Mononuclear cell (primary cell): ENCODE measurements around the gene EFS. TPM values are rescaled to one million over a fixed set of nuclear protein-coding genes. Genes with fewer than 3 reads are reported as not detected.

Experiments used
- H3K27me3 ChIP-seq: 2 replicates; pipeline ENCODE4 v1.6.0; 2011; ENCODE audit warnings: low read length, control low read depth; ENCODE audit not compliant: insufficient read depth
- H3K4me1 ChIP-seq: 2 replicates; pipeline ENCODE4 v1.5.1; 2011; ENCODE audit warnings: mild to moderate bottlenecking, low read length, control low read depth; ENCODE audit not compliant: insufficient read depth
- H3K4me3 ChIP-seq: 2 replicates; pipeline ENCODE4 v1.5.1; 2011; ENCODE audit warnings: mild to moderate bottlenecking, low read length, moderate library complexity
- H3K9me3 ChIP-seq: 2 replicates; pipeline ENCODE4 v1.5.1; 2011; ENCODE audit warnings: low read depth, mild to moderate bottlenecking, control low read depth, low read length
- total RNA-seq: library from RNA; depleted of rRNA; stranded (reverse); fragments of >200 nt; gene quantifications from one replicate; pipeline ENCODE4 v1.2.3, GENCODE V29; 2012

Gene EFS
- total RNA-seq, 1 donor, result not detected

DNA sequence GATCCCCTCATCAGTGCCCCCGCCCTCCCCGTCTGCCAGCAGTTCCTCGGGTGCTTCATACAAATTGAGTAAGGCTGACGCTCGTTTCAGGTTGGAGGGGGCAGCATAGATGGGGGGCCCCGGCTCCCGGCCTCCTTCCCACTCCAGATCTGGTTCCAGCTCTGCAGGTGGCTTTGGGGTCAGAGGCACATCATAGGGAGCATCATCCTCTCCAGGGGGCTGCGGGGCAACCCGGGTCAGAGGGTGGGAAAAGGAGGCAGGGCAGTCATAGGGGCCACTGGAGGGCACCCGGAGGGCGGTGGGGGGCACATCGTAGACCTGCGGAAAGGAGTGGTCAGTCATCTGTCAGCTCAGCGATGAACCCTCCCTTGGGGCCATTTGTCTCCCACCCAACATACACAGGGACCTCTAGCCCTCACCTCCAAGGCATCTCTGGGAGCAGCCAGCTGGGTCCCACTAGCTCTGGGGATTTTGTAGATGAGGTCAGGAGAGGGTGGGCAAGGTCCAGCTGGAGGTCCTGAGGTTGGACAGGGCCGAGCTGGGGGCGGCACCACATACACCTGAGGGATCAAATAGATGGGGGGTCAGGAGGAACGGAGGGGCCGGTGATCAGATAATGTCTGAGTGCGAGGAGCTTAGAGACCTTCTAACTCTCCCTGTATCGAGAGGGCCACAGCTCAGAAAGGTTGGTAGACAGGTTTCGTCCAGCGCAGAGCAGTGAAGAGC is 5.1 kb downstream of the EFS start:
- H3K4me1 ChIP-seq, result no peaks in the 10 kb centered on the region
- H3K4me3 ChIP-seq, result no peak overlapping the region
- no peaks in the 10 kb centered on the region for H3K9me3 ChIP-seq
- H3K27me3 ChIP-seq, result peaks cover 15% of the 10 kb centered on the region

DNA sequence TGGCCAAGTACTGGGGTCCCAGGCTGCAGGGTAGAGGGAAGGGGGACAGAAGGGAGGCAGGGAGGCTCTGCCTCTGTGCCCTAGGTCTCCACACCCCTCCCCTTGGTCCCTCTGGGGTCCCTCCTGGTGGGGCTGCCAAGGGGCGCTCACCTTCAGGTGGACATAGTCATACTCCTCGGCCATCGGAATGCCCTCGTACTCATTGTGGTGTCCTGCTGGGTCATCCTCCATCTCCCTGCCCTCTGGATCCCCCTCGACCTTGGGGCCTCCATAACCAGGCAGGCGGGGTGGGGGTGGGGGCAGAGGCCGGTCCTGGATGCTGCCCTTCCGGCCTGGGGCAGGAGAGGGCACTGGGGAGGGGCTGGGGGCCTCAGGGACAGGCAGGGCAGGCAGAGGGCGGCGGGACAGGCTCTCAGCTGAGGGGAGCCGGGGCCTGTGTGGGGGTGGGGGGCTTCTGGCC is 5.8 kb downstream of the EFS start:
- Histone ChIP-seq H3K27me3 (peaks cover 14% of the 10 kb centered on the region), H3K4me3 (no peak overlapping the region), H3K9me3 (no peaks in the 10 kb centered on the region), H3K4me1 (no peaks in the 10 kb centered on the region)

DNA sequence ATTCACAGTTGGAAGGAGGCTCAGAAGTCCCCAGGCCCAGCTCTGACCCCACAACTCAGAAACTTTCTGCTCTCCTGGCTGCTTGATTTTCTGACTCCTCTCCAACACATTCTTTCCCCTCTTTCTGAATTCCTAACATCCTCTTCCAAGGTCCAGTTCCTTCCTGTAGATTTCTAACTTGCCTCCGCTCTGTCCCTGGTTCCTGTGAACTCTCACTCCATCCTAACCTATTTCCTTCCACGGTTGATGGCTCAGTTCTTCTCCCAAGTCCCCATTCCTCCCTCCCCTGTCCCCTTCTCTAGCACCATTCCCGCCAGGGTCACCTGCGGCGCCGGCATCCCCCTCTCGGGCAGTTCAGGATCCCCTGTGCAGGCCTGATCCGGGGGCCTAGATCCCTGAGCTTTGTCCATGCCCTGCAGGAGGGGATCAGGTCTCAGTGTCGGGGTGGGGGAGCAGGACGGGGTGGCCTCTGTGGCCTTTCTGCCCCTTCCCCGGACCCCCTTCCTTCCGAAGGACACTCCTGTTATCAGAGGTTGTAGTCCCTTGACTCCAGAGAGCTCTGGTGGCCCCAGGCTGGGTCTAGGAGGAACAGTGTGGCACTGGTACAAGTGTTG is 6.3 kb downstream of the EFS start:
- Histone ChIP-seq H3K27me3 (peaks cover 14% of the 10 kb centered on the region), H3K9me3 (no peaks in the 10 kb centered on the region), H3K4me3 (no peak overlapping the region), H3K4me1 (no peaks in the 10 kb centered on the region)

DNA sequence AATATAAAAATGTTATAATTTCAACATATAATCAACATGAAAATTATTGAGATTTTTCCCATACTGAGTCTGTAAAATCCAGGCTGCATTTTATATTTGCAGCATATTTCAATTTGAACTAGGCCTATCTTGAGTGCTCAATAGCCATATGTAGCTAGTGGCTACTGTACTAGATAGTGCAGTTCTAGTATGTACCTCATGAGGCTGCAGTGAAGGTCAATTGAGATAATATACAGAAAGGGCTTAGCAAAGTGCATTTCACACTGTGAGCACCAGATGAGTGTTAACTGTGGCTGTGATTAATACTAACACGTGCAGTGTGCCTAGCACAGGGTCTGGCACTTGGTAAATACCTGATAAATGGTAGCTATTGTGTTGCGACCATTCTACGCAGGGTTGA is 6.9 kb downstream of the EFS start:
- Histone ChIP-seq H3K4me1 (no peaks in the 10 kb centered on the region), H3K9me3 (no peaks in the 10 kb centered on the region), H3K27me3 (peaks cover 19% of the 10 kb centered on the region), H3K4me3 (no peak overlapping the region)

DNA sequence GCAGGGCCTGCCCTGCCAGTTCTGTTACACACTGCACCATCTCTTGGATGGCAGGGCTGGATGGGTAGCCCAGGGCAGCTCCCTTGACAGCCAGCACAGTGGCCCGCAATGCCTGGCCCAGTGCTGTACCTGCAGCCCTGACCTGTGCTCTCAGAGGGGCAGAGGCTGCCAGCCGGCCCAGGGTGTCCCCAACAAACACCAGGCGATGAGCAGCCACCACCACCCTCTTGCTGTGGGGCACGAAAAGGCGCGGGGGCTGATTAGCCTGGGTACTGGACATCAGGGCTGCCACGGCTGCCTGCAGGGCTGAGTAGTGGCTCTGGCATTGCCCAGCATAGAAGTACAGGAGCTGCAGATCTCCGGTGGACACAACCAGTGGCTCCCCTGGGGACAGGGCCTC is 7.7 kb downstream of the EFS start:
- Histone ChIP-seq H3K4me3 (no peak overlapping the region), H3K27me3 (peaks cover 25% of the 10 kb centered on the region)

DNA sequence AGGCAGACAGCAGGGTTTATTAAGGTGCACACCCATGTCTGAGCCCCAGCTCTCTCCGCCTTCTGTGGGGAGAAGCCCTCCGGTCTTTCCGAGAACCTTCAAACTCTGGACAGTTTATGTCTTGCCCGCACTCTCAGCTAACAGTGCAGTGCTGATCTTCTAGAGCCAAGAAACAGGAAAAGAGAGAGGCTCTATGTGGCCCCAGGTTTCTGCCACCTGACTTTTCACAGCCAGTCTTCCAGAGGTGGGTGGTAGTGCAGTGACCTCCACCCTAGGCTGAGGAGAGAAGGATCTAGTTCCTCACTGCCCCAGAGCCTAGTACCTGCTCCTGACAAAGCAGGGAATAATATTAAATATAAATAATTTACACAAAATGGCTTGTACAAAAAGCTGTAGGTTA is 8.3 kb downstream of the EFS start:
- peaks cover 6% of the 10 kb centered on the region for H3K4me1 ChIP-seq
- no peak overlapping the region for H3K4me3 ChIP-seq
- H3K9me3 ChIP-seq, result no peaks in the 10 kb centered on the region
- peaks cover 31% of the 10 kb centered on the region for H3K27me3 ChIP-seq

More for the DNA sequence above, 7.7 kb downstream of the EFS start:
- peaks cover under 1% of the 10 kb centered on the region for H3K4me1 ChIP-seq
- no peaks in the 10 kb centered on the region for H3K9me3 ChIP-seq

DNA sequence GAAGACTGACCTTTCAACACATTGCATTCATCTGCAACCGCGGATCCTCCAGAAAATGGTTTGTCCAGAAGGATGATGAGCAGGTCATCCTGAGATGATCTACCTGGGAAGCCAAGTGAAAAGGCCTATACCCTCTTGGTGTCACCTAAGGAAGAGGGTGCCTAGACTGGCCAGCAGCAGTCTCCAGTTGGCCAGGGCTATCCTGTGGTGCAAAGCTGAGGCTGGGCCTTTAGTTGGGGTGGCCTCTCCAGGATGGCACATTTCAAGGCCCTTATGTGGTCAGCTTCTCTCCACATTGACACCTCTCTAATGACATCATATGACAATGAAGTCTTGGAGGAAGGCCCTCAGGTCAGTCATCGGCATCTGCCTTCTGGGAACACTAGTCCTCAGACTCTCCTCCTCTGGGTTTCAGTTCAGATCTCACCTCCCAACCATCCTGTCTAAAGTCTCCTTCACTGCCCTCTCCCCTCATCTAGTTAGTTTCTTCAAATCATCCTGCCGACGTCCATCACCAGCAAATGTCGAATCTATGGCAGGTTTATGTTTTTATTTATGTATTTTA is 9.0 kb downstream of the EFS start:
- no peak overlapping the region for H3K4me3 ChIP-seq
- H3K27me3 ChIP-seq, result peaks cover 38% of the 10 kb centered on the region
- no peaks in the 10 kb centered on the region for H3K9me3 ChIP-seq
- H3K4me1 ChIP-seq, result peaks cover 8% of the 10 kb centered on the region

DNA sequence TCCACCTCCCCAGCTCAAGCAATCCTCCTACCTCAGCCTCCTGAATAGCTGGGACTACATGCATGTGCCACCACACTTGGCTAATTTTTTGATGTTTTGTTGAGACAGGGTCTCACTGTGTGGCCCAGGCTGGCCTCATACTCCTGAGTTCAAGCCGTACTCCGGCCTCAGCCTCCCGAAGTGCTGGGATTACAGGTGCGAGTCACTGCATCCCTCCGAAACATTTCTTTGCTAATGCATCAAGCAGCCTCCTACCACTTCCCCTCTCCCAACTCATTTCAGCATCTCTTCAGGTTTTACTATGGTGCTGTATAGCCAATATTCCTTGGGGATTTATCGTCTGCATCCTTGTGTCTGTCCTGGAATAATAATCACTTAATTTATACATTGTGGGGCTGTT is 10.0 kb downstream of the EFS start:
- Histone ChIP-seq H3K27me3 (peaks cover 45% of the 10 kb centered on the region), H3K9me3 (no peaks in the 10 kb centered on the region), H3K4me1 (peaks cover 8% of the 10 kb centered on the region), H3K4me3 (no peak overlapping the region)

DNA sequence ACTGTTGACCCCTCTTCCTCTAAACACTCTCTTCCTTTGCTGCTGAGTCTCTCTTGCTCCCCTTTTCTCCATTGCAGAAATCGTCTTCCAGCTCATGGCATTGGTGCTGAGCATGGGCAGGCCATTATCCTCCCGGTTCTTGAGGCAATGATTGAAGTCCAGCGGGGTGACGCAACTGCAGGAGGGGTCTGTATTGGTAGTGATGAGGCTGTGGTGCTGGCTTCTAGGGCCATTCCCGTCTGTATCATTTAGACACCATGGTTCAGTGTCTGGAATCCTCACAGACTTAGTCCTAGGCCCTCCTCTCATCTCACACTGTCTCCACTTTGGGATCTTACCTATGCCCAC is 11.6 kb downstream of the EFS start:
- peaks cover 8% of the 10 kb centered on the region for H3K4me1 ChIP-seq
- H3K9me3 ChIP-seq, result no peaks in the 10 kb centered on the region
- no peak overlapping the region for H3K4me3 ChIP-seq
- H3K27me3 ChIP-seq, result peaks cover 45% of the 10 kb centered on the region

DNA sequence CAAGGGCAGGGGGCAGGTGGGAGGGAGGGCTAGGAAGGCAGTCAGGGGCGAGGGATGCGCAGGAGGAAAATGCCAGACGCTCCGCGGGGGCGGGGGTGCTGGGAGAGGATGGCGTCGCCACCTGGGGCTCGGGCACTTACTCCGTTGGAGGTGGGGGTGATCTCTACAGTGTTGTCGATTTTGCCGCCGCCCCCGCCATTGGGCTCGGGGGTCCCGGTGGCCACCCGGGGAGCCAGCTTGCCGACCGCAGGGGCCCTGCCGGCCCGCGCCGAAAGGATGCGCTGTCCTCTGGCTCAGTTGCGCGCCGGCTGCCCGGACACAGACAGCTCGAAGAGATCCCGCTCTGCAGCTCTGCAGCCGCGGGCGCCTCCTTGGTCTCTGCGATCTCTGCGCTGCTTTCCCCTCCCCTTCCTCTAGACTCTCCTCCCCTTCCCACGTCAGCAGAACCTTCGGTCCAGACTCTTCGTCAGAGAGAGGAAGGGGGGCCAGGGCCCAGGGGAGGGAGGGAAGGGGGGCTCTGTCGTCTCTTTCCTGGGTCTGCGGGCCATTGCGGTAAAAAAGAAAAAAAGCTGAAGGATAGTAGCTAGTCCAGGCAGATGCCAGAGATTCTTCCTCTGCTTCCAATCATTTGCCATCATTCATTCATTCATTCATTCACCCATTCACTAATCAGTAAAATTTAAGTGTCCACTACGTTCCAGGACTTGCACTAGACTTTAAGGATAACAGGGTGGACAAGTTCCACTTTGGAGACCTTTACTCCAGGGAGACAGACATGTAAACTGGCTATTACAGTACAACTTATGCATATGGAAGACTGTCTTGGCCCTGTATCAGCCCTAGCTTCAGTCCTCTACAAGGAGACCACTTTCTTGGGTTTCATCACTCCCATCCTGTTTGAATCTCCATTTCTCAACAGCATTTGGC is 12.2 kb downstream of the EFS start, which contains the start of gene SLC22A17:
Gene SLC22A17 (minus strand): TSS at position 382 of the 927 bp plus-strand sequence.
- Histone ChIP-seq H3K9me3 (no peaks in the 10 kb centered on the region), H3K4me1 (peaks cover 8% of the 10 kb centered on the region), H3K27me3 (peaks cover 45% of the 10 kb centered on the region), H3K4me3 (peak within 1 kb of the TSS; percentile 20)

DNA sequence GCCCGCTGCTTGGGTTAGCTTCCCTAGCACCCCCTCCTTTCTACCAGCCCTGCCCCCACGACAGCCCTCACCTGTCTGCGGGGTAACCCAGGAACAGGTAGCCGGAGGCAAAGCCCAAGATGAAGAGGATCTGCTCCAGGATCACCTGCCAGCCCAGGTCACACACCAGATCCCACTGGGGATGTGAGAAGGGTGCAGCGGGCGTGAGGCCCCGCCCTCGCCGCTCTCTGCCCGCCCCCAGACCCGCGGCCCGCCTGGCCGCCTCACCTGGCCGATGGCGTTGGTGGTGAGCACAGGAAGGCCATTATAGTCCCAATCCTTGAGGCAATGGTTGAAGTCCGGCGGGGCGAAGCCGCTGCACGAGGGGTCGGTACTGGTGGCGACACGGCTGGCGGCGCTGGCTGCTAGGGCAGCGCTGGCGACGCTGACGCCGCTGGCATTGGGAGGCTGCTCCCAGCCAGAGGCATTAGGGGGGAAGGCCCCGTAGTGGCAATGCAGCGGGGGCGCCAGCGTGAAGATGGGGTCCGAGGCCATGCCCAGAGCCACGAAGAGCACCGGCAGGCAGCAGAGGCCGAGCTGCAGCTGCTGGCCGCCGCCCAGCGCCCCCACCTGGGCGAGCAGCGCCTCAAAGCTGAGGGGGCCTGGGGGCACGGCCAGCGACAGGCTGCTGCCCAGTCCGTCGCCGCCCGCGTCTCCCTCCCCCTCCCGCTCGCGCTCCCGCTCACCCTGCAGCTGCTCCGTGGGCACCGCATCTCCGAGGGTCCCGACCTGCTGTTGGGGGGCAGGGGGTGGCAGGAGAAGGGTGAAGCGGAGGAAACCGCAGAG is 13.1 kb downstream of the EFS start:
- Histone ChIP-seq H3K9me3 (no peaks in the 10 kb centered on the region), H3K4me1 (peaks cover 8% of the 10 kb centered on the region), H3K27me3 (peaks cover 45% of the 10 kb centered on the region), H3K4me3 (peak overlapping the region; percentile 20)

DNA sequence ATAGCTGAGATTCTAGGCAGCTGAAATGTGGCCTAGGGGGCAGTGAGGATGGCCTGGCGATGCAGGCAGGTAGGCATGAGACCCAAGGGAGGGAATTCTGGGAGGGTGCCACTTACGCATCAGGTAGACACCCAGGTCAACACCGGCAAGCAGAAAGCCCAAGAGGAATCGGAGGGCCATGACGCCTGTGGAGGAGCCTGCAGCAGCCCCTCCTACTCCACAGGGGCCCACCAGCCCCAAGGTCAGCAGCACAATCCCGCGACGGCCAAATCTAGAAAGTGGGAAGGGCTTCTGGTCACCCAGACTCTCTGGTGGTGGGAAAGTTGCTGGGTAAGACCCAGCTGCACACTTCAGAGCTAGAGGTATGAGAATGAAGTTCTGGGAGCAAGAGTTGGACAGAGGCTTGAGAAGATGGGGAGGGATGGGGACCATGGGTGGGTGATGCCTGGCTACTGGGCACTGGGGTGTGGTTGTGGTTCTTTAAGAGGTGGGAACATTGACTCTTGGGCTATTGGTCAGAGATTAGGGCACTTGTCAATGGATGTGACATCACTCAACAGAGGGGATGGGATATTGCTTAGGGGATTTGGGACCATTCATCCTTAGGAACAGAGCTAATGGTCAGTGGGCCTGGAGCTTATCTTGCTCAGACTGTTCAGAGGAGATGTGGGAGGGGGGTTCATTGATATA is 15.7 kb downstream of the EFS start:
- Histone ChIP-seq H3K9me3 (no peaks in the 10 kb centered on the region), H3K4me1 (peaks cover 8% of the 10 kb centered on the region), H3K4me3 (no peak overlapping the region), H3K27me3 (peaks cover 38% of the 10 kb centered on the region)

DNA sequence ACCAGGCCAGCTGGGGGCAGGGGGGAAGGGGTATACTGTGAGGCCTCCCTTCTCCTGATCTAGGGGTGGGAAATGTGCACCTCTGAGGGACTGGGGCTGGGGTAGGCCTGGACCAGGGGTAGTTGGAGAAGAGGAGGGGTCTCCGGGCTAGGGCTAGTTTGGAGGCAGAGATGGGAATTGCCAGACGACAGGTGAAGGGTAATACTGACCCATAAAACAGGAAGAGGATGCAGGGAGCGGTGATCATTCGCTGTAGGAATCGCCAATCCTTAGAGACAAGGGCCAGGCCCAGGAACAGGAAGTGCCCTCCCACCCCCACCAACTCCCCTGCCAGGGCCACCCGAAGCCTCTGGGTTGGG is 16.7 kb downstream of the EFS start:
- H3K9me3 ChIP-seq, result no peaks in the 10 kb centered on the region
- H3K4me3 ChIP-seq, result no peak overlapping the region
- peaks cover 28% of the 10 kb centered on the region for H3K27me3 ChIP-seq
- peaks cover 8% of the 10 kb centered on the region for H3K4me1 ChIP-seq
